Measurements from ENCODE around the gene HDAC4.

Gene HDAC4

DNA sequence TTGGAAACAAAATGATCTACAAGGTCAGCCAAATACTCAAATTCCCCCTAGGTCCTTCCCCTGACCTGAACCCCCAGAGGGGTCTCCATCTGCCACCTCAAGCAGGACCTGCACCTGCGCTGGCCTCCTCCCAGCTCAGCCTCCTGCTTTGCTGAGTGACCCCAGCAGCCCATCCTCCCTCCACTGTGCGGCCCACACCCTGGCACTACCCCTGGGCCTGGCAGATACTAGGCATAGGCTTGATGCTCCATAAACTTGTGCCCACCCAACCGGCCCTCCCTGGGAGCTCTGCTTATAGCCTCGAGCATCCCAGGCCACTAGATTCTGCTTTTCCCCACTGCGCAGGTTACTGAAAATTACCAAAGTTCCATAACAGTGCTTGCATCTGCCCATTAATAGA, 156.2 kb downstream of the HDAC4 start:
- H3K4me3 ChIP-seq (ENCODE audit: low read depth, low read length) = no peak overlapping the region
- ChIA-PET CTCF (no interaction called here), POLR2A (no interaction called here)
- H3K36me3 ChIP-seq (ENCODE audit: control insufficient read depth in 2 of 2, insufficient read depth in 1 of 2, low read length in 2 of 2) = no peaks in the 10 kb centered on the region
- TF ChIP-seq, protein P1, sequence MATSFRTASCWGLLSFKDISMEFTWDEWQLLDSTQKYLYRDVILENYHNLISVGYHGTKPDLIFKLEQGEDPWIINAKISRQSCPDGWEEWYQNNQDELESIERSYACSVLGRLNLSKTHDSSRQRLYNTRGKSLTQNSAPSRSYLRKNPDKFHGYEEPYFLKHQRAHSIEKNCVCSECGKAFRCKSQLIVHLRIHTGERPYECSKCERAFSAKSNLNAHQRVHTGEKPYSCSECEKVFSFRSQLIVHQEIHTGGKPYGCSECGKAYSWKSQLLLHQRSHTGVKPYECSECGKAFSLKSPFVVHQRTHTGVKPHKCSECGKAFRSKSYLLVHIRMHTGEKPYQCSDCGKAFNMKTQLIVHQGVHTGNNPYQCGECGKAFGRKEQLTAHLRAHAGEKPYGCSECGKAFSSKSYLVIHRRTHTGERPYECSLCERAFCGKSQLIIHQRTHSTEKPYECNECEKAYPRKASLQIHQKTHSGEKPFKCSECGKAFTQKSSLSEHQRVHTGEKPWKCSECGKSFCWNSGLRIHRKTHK (tag by site-specific recombination; IDR thresholded peaks at IDR 0.05) = no peak
- no peak for TF ChIP-seq EGR2 (tag by site-specific recombination; IDR thresholded peaks at IDR 0.05; ENCODE audit: low read depth)
- TF ChIP-seq, protein P2, sequence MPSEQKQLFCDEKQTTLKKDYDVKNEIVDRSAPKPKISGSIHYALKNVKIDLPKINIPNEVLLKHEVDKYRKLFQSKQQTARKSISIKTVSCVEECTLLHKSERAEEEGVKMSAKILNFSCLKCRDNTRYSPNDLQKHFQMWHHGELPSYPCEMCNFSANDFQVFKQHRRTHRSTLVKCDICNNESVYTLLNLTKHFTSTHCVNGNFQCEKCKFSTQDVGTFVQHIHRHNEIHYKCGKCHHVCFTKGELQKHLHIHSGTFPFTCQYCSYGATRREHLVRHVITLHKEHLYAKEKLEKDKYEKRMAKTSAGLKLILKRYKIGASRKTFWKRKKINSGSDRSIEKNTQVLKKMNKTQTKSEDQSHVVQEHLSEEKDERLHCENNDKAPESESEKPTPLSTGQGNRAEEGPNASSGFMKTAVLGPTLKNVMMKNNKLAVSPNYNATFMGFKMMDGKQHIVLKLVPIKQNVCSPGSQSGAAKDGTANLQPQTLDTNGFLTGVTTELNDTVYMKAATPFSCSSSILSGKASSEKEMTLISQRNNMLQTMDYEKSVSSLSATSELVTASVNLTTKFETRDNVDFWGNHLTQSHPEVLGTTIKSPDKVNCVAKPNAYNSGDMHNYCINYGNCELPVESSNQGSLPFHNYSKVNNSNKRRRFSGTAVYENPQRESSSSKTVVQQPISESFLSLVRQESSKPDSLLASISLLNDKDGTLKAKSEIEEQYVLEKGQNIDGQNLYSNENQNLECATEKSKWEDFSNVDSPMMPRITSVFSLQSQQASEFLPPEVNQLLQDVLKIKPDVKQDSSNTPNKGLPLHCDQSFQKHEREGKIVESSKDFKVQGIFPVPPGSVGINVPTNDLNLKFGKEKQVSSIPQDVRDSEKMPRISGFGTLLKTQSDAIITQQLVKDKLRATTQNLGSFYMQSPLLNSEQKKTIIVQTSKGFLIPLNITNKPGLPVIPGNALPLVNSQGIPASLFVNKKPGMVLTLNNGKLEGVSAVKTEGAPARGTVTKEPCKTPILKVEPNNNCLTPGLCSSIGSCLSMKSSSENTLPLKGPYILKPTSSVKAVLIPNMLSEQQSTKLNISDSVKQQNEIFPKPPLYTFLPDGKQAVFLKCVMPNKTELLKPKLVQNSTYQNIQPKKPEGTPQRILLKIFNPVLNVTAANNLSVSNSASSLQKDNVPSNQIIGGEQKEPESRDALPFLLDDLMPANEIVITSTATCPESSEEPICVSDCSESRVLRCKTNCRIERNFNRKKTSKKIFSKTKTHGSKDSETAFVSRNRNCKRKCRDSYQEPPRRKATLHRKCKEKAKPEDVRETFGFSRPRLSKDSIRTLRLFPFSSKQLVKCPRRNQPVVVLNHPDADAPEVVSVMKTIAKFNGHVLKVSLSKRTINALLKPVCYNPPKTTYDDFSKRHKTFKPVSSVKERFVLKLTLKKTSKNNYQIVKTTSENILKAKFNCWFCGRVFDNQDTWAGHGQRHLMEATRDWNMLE (tag by site-specific recombination; conservative IDR thresholded peaks at IDR 0.05; ENCODE audit: low read depth) = no peak
- TF ChIP-seq ZNF292 (tag by site-specific recombination; IDR thresholded peaks at IDR 0.05; ENCODE audit: borderline replicate concordance, low read depth) = no peak
- no peak for TF ChIP-seq ZNF324 (tag by site-specific recombination; IDR thresholded peaks at IDR 0.05)
- no peak for TF ChIP-seq IKZF3 (tag by site-specific recombination; IDR thresholded peaks at IDR 0.05)
- TF ChIP-seq ZNF510 (tag by site-specific recombination; IDR thresholded peaks at IDR 0.05; ENCODE audit: insufficient replicate concordance) = no peak
- no peak for TF ChIP-seq ZNF426 (tag by site-specific recombination; IDR thresholded peaks at IDR 0.05)
- TF ChIP-seq ZNF555 (tag by site-specific recombination; conservative IDR thresholded peaks at IDR 0.05) = no peak
- TF ChIP-seq ZBTB20 (tag by site-specific recombination; IDR thresholded peaks at IDR 0.05) = no peak
- no peak overlapping the region for H3K27ac ChIP-seq (ENCODE audit: extremely low read depth, low read depth, low read length)
- H3K4me1 ChIP-seq (ENCODE audit: control insufficient read depth, insufficient read depth, low read length) = no peaks in the 10 kb centered on the region
- no peaks in the 10 kb centered on the region for H3K9me3 ChIP-seq (ENCODE audit: control insufficient read depth, insufficient read depth, low read depth, low read length)

DNA sequence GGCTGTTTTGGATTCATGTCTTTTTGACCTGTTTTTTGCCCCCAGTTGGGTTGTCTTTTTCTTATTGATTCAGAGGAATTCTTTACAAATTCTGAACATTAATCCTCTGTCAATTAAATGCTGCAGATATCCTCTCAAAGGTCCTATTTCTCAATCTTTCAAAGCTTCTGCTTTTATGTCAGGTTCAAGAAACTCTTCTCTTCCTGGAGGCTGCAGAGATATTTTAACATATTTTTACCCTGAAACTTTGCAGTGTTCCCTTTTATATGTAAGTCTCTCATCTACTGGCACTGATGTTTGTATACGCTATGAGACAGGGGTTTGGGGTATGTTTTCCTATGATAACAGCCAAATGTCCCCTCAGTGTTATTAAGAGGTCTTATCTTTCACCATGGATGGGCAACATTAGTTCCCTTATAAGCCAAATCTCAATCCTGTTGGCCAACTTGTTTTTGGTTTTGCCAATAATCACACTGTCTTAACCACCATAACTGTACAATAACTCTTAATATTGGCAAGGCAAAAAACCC, 159.3 kb downstream of the HDAC4 start:
- POLR2A ChIA-PET = no interaction called here
- H3K4me3 ChIP-seq (ENCODE audit: low read depth, low read length) = no peak overlapping the region
- TF ChIP-seq ZNF140 (tag by site-specific recombination; IDR thresholded peaks at IDR 0.05) = no peak
- TF ChIP-seq ZNF701 (tag by site-specific recombination; IDR thresholded peaks at IDR 0.05) = no peak
- TF ChIP-seq, protein P3, sequence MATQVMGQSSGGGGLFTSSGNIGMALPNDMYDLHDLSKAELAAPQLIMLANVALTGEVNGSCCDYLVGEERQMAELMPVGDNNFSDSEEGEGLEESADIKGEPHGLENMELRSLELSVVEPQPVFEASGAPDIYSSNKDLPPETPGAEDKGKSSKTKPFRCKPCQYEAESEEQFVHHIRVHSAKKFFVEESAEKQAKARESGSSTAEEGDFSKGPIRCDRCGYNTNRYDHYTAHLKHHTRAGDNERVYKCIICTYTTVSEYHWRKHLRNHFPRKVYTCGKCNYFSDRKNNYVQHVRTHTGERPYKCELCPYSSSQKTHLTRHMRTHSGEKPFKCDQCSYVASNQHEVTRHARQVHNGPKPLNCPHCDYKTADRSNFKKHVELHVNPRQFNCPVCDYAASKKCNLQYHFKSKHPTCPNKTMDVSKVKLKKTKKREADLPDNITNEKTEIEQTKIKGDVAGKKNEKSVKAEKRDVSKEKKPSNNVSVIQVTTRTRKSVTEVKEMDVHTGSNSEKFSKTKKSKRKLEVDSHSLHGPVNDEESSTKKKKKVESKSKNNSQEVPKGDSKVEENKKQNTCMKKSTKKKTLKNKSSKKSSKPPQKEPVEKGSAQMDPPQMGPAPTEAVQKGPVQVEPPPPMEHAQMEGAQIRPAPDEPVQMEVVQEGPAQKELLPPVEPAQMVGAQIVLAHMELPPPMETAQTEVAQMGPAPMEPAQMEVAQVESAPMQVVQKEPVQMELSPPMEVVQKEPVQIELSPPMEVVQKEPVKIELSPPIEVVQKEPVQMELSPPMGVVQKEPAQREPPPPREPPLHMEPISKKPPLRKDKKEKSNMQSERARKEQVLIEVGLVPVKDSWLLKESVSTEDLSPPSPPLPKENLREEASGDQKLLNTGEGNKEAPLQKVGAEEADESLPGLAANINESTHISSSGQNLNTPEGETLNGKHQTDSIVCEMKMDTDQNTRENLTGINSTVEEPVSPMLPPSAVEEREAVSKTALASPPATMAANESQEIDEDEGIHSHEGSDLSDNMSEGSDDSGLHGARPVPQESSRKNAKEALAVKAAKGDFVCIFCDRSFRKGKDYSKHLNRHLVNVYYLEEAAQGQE (tag by site-specific recombination; IDR thresholded peaks at IDR 0.05) = no peak
- TF ChIP-seq, protein P4, sequence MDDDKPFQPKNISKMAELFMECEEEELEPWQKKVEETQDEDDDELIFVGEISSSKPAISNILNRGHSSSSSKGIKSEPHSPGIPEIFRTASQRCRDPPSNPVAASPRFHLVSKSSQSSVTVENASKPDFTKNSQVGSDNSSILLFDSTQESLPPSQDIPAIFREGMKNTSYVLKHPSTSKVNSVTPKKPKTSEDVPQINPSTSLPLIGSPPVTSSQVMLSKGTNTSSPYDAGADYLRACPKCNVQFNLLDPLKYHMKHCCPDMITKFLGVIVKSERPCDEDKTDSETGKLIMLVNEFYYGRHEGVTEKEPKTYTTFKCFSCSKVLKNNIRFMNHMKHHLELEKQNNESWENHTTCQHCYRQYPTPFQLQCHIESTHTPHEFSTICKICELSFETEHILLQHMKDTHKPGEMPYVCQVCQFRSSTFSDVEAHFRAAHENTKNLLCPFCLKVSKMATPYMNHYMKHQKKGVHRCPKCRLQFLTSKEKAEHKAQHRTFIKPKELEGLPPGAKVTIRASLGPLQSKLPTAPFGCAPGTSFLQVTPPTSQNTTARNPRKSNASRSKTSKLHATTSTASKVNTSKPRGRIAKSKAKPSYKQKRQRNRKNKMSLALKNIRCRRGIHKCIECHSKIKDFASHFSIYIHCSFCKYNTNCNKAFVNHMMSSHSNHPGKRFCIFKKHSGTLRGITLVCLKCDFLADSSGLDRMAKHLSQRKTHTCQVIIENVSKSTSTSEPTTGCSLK (tag by site-specific recombination; IDR thresholded peaks at IDR 0.05) = no peak
- TF ChIP-seq, protein P5, sequence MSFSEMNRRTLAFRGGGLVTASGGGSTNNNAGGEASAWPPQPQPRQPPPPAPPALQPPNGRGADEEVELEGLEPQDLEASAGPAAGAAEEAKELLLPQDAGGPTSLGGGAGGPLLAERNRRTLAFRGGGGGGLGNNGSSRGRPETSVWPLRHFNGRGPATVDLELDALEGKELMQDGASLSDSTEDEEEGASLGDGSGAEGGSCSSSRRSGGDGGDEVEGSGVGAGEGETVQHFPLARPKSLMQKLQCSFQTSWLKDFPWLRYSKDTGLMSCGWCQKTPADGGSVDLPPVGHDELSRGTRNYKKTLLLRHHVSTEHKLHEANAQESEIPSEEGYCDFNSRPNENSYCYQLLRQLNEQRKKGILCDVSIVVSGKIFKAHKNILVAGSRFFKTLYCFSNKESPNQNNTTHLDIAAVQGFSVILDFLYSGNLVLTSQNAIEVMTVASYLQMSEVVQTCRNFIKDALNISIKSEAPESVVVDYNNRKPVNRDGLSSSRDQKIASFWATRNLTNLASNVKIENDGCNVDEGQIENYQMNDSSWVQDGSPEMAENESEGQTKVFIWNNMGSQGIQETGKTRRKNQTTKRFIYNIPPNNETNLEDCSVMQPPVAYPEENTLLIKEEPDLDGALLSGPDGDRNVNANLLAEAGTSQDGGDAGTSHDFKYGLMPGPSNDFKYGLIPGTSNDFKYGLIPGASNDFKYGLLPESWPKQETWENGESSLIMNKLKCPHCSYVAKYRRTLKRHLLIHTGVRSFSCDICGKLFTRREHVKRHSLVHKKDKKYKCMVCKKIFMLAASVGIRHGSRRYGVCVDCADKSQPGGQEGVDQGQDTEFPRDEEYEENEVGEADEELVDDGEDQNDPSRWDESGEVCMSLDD (tag by site-specific recombination; IDR thresholded peaks at IDR 0.05) = no peak
- TF ChIP-seq ZNF223 (tag by site-specific recombination; IDR thresholded peaks at IDR 0.05) = no peak
- TF ChIP-seq ZBTB20 (tag by site-specific recombination; IDR thresholded peaks at IDR 0.05) = no peak
- TF ChIP-seq HOXA7 (CRISPR knock-in tag; IDR thresholded peaks at IDR 0.05; ENCODE audit: borderline replicate concordance) = no peak
- TF ChIP-seq KLF7 (tag by site-specific recombination; IDR thresholded peaks at IDR 0.05; ENCODE audit: borderline replicate concordance) = no peak

More for the DNA sequence above, 159.3 kb downstream of the HDAC4 start:
- Histone ChIP-seq H3K27ac (ENCODE audit: extremely low read depth, low read depth, low read length) (no peak overlapping the region), H3K9me3 (ENCODE audit: control insufficient read depth, insufficient read depth, low read depth, low read length) (no peaks in the 10 kb centered on the region), H3K4me1 (ENCODE audit: control insufficient read depth, insufficient read depth, low read length) (no peaks in the 10 kb centered on the region), H3K36me3 (ENCODE audit: control insufficient read depth in 2 of 2, insufficient read depth in 1 of 2, low read length in 2 of 2) (no peaks in the 10 kb centered on the region)
- CTCF ChIA-PET = no interaction called here
